Lower lobe of right lung (tissue), 2 donors: ENCODE data around the gene TMEM138. TPM values are rescaled to one million over a fixed set of nuclear protein-coding genes. Genes with fewer than 3 reads are reported as not detected.
A peak's percentile ranks its signal among the peaks of the same experiment; 100 is the strongest.

Experiments used
- ATAC-seq, 2 donors: fragments of 200-7000 bp; cut with Tn5 transposase; one replicate each; pipeline ENCODE4 v1.9.1; 2020 to 2022; ENCODE audit warnings: mild to moderate bottlenecking in 2 of 2, moderate library complexity in 2 of 2
- DNase-seq: peaks from one replicate; pipeline ENCODE4 v3.0.0-alpha.2; 2020
- H3K27ac ChIP-seq: fragments of 200-600 bp; one replicate; pipeline ENCODE4 v1.8.0; 2022
- H3K27me3 ChIP-seq: fragments of 200-600 bp; one replicate; pipeline ENCODE4 v1.8.0; 2022; ENCODE audit warnings: low read depth
- H3K36me3 ChIP-seq: fragments of 200-600 bp; one replicate; pipeline ENCODE4 v1.8.0; 2022; ENCODE audit warnings: mild to moderate bottlenecking
- H3K4me1 ChIP-seq: fragments of 200-600 bp; one replicate; pipeline ENCODE4 v1.8.0; 2022
- H3K4me3 ChIP-seq: fragments of 200-600 bp; one replicate; pipeline ENCODE4 v1.8.0; 2022; ENCODE audit warnings: mild to moderate bottlenecking
- H3K9me3 ChIP-seq: fragments of 200-600 bp; one replicate; pipeline ENCODE4 v1.8.0; 2022
- CTCF ChIP-seq: fragments of 200-600 bp; IDR thresholded peaks from one replicate; pipeline ENCODE4 v1.8.0; 2022; ENCODE audit warnings: antibody characterized with exemption, mild to moderate bottlenecking
- intact Hi-C: fragments of 100-400 bp; cut with DNase I; formaldehyde crosslinking; loops from one replicate; pipeline ENCODE4 v1.11.0; 2022
- total RNA-seq: library from RNA; stranded (reverse); fragmentation: NEBNext Ultra II Directional; extraction: Animal tissue kit (Norgen Biotek cat#: 25700); gene quantifications from one replicate; pipeline ENCODE4 v1.2.1, GENCODE V29; 2021
- donor health status: DM: no; HTN: yes; CAD: no; lungs with severe emphysema.

The TMEM138 gene
- total RNA-seq, 1 donor from 2014 or later, result 38.9 TPM

DNA sequence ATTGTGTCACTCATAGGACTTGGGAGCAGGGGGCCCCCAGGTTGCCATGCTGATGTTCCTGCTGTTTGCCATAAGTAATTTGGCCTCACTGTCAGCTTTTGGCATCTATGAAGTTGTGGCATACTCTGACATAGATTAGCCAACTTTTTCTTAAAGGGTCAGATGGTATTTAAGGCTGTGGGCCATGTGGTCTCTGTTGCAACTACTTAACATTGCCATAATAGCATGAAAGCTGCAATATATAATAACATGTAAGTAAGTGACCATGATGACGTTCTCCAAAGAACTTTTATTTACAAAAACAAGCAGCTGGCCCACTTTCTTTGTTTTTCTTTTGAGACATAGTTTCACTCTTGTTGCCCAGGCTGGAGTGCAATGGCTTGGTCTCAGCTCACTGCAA is 28.0 kb downstream of the TMEM138 start:
- no peaks in the 10 kb centered on the region for H3K27me3 ChIP-seq
- H3K36me3 ChIP-seq, result peaks cover 11% of the 10 kb centered on the region
- no peak for TF ChIP-seq CTCF
- H3K4me1 ChIP-seq, result peaks cover 24% of the 10 kb centered on the region
- ATAC-seq (no peak), DNase-seq (no peak)
- no peaks in the 10 kb centered on the region for H3K9me3 ChIP-seq
- H3K4me3 ChIP-seq, result no peak overlapping the region
- no peak overlapping the region for H3K27ac ChIP-seq
- intact Hi-C loops, result loop anchor here (10.0 kb wide), 1 partner anchor 55 kb away; the partner anchor contains the start of genes DDB1 and TKFC

- DNase-seq (no peak), ATAC-seq (peak; percentile 37 to 41)
- Histone ChIP-seq H3K4me3 (peak overlapping the region; percentile 74), H3K9me3 (no peaks in the 10 kb centered on the region), H3K4me1 (peaks cover 19% of the 10 kb centered on the region), H3K27ac (peak overlapping the region; percentile 86), H3K36me3 (peaks cover 38% of the 10 kb centered on the region), H3K27me3 (no peaks in the 10 kb centered on the region)
- TF ChIP-seq CTCF, result no peak
- intact Hi-C loops, result loop anchor here (10.0 kb wide), 1 partner anchor 58 kb away; the partner anchor contains the start of genes DDB1 and TKFC
Measured at GRCh38 chr11:61392981-61393595, 30.9 kb downstream of the TMEM138 start.

GRCh38 chr11:61401173-61401572 is 39.0 kb downstream of the TMEM138 start:
- H3K27me3 ChIP-seq, result no peaks in the 10 kb centered on the region
- H3K4me3 ChIP-seq, result no peak overlapping the region
- no peaks in the 10 kb centered on the region for H3K9me3 ChIP-seq
- no peaks in the 10 kb centered on the region for H3K4me1 ChIP-seq
- peaks cover 85% of the 10 kb centered on the region for H3K36me3 ChIP-seq
- no peak for TF ChIP-seq CTCF
- no peak for ATAC-seq
- DNase-seq, result no peak
- H3K27ac ChIP-seq, result no peak overlapping the region
- intact Hi-C loops, result no loop called here

- ATAC-seq (no peak), DNase-seq (no peak)
- H3K4me3 ChIP-seq, result no peak overlapping the region
- H3K4me1 ChIP-seq, result no peaks in the 10 kb centered on the region
- H3K36me3 ChIP-seq, result peaks cover 85% of the 10 kb centered on the region
- no peak overlapping the region for H3K27ac ChIP-seq
- no peaks in the 10 kb centered on the region for H3K27me3 ChIP-seq
- no peaks in the 10 kb centered on the region for H3K9me3 ChIP-seq
- no peak for TF ChIP-seq CTCF
- intact Hi-C loops, result no loop called here
Measured at GRCh38 chr11:61401573-61401972, 39.4 kb downstream of the TMEM138 start.

GRCh38 chr11:61403658-61404057 is 41.5 kb downstream of the TMEM138 start:
- DNase-seq, result no peak
- Histone ChIP-seq H3K9me3 (no peaks in the 10 kb centered on the region), H3K36me3 (peaks cover 87% of the 10 kb centered on the region), H3K27ac (no peak overlapping the region), H3K4me3 (no peak overlapping the region), H3K27me3 (no peaks in the 10 kb centered on the region), H3K4me1 (no peaks in the 10 kb centered on the region)
- ATAC-seq, result peak in 1 of 2 donors; percentile 7
- intact Hi-C loops, result no loop called here
- TF ChIP-seq CTCF, result no peak
